Measurements from ENCODE around the gene COL23A1. TPM values are rescaled to one million over a fixed set of nuclear protein-coding genes. Genes with fewer than 3 reads are reported as not detected.

COL23A1 gene
- total RNA-seq, 1 donor from 2014 or later = 0.12 TPM

DNA sequence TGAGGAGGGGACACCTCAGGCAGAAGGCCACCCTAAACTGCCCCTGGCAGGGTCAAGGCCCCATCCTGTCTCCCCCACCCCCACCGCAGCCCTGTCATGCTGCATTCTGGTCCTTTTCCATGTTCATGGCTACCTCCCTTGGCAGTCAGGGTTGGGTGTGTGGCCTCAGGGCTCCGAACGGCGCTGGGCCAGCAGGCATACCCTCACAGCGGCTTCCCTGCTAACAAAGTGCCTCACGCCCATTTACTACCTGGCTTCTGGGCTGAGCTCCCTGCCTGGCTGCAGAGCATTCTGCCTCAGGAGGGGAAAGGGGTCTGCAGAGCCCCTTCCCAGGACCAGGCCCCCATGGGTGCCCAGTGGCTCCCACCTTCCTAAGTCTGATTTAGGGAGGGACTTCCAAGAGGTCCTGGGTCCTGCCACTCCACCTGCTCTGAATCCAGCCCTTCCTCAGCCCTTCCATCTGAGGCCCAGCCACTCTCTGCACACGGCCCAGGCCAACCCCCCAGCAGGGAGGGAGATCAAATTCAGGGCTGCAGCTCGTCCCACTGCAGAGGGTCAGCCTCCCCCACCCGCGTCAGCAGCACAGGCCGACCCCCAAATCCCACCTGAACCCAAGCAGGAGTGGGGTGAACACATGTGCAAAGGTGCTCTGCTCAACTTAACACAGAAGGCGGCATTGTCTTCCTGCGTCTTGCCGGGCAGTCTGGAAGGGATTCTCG, 241.7 kb downstream of the COL23A1 start:
- no peaks in the 10 kb centered on the region for H3K4me1 Mint-ChIP-seq (ENCODE audit: low read depth)
- H3K9me3 Mint-ChIP-seq (ENCODE audit: low read depth) = no peaks in the 10 kb centered on the region

DNA sequence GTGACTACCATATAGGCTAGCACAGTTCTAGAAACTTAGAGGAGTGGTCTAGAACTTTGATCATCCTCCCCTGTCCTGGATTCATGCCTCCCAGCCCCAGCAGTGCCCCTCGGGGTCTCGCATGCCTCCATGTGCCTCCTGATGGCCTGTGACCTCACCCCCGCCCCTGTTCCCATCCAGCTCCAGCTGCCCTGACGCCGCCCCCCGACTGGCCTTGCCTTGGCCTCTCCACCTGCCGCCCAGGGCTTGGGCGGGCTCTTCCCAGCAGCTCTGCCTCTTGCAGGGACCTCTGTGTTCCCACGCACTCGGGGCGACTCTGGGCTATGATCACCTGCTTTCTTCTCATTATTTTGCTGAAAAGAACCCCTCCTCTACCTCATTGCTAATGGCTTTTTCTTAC, 242.2 kb downstream of the COL23A1 start:
- TF ChIP-seq, protein P1, sequence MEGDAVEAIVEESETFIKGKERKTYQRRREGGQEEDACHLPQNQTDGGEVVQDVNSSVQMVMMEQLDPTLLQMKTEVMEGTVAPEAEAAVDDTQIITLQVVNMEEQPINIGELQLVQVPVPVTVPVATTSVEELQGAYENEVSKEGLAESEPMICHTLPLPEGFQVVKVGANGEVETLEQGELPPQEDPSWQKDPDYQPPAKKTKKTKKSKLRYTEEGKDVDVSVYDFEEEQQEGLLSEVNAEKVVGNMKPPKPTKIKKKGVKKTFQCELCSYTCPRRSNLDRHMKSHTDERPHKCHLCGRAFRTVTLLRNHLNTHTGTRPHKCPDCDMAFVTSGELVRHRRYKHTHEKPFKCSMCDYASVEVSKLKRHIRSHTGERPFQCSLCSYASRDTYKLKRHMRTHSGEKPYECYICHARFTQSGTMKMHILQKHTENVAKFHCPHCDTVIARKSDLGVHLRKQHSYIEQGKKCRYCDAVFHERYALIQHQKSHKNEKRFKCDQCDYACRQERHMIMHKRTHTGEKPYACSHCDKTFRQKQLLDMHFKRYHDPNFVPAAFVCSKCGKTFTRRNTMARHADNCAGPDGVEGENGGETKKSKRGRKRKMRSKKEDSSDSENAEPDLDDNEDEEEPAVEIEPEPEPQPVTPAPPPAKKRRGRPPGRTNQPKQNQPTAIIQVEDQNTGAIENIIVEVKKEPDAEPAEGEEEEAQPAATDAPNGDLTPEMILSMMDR (IDR thresholded peaks at IDR 0.05) = no peak
- DNase-seq (ENCODE audit: low spot score) = peak; percentile 80
- no peak overlapping the region for H3K4me3 Mint-ChIP-seq (ENCODE audit: unreplicated experiment)
- no peaks in the 10 kb centered on the region for H3K9me3 Mint-ChIP-seq (ENCODE audit: low read depth)
- no peaks in the 10 kb centered on the region for H3K4me1 Mint-ChIP-seq (ENCODE audit: low read depth)
- H3K27me3 Mint-ChIP-seq (ENCODE audit: low read depth) = peaks cover 33% of the 10 kb centered on the region
- H3K36me3 Mint-ChIP-seq (ENCODE audit: low read depth) = no peaks in the 10 kb centered on the region
- no peak overlapping the region for H3K27ac Mint-ChIP-seq (ENCODE audit: unreplicated experiment)

More for the DNA sequence above, 241.7 kb downstream of the COL23A1 start:
- Mint-ChIP-seq H3K27me3 (ENCODE audit: low read depth) (peaks cover 35% of the 10 kb centered on the region), H3K36me3 (ENCODE audit: low read depth) (no peaks in the 10 kb centered on the region), H3K27ac (ENCODE audit: unreplicated experiment) (no peak overlapping the region), H3K4me3 (ENCODE audit: unreplicated experiment) (no peak overlapping the region)
- DNase-seq (ENCODE audit: low spot score) = peak; percentile 65
- TF ChIP-seq, protein P1 (IDR thresholded peaks at IDR 0.05) = no peak

DNA sequence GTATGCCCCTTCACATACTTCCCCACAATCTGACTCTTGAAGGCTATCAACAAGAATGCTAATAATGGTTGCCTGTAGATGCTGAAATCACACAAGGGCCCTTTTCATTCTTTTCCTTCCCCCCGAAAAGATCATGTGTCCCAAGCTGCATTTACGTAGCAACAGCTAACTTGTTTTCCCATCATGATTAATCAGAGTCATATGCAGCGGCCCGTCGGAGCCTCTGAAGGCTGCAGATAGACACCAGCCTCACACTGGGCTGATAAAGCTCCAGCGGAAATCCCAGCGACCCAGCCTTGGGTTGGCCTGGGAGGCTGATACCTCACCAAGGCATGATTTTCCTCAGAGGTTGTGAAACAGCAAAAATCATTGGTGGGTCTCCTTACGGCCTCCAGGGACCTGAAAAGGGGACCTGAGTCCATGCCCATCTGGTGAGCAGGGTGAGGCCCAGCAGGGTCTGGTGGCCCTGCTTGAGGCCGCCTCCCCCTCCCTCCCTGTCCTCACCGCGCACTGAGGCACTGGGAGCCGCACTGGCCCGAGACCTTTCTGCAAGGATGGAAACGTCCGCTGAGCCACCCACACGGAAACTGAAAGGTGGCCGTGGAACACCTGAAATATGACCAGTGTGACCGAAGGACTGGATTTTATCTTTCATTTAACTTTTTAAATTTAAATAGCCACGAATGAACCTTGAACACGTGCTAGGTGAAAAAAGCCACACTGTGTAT, 243.4 kb downstream of the COL23A1 start:
- Mint-ChIP-seq H3K9me3 (ENCODE audit: low read depth) (no peaks in the 10 kb centered on the region), H3K27me3 (ENCODE audit: low read depth) (peaks cover 28% of the 10 kb centered on the region), H3K36me3 (ENCODE audit: low read depth) (no peaks in the 10 kb centered on the region), H3K4me3 (ENCODE audit: unreplicated experiment) (no peak overlapping the region), H3K4me1 (ENCODE audit: low read depth) (no peaks in the 10 kb centered on the region), H3K27ac (ENCODE audit: unreplicated experiment) (no peak overlapping the region)
- peak; percentile 65 for DNase-seq (ENCODE audit: low spot score)
- TF ChIP-seq, protein P1 (IDR thresholded peaks at IDR 0.05) = no peak

DNA sequence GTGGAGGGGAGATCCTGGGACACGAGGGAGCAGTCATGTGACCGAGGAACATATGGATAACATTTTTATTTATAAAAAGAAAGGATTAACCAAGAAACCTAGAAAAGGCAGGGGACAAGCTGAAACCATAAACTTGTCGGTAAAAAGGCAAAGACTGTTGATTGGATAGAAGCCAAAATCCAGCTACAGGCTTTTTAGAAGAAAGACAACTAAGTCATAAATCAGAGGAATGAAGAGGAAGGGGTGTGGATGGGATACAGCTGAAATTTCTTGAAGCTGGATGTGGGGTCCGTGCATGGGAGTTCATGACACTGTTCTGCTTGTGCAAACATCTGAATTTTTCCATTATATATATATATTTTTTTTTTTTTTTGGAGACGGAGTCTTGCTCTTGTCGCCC, 246.9 kb downstream of the COL23A1 start:
- TF ChIP-seq, protein P1 (IDR thresholded peaks at IDR 0.05) = no peak
- no peaks in the 10 kb centered on the region for H3K9me3 Mint-ChIP-seq (ENCODE audit: low read depth)
- H3K36me3 Mint-ChIP-seq (ENCODE audit: low read depth) = no peaks in the 10 kb centered on the region
- peaks cover 17% of the 10 kb centered on the region for H3K27me3 Mint-ChIP-seq (ENCODE audit: low read depth)
- H3K4me1 Mint-ChIP-seq (ENCODE audit: low read depth) = no peaks in the 10 kb centered on the region
- DNase-seq (ENCODE audit: low spot score) = peak; percentile 20
- H3K4me3 Mint-ChIP-seq (ENCODE audit: unreplicated experiment) = no peak overlapping the region
- no peak overlapping the region for H3K27ac Mint-ChIP-seq (ENCODE audit: unreplicated experiment)

DNA sequence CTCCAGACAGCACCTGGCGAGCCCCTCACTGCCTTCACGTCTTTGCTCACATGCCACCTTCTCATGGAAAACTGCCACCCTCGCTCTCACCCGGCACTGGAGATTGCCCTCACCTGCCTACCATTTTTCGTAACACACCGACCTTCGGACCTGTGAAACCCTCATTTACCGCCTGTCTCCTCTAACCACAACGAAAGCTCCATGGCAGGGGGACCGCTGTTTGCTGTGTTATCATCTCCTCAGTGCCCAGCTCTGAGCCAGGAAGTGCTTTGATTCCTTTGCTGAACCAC, 248.4 kb downstream of the COL23A1 start:
- Mint-ChIP-seq H3K27me3 (ENCODE audit: low read depth) (peaks cover 17% of the 10 kb centered on the region), H3K9me3 (ENCODE audit: low read depth) (no peaks in the 10 kb centered on the region), H3K4me3 (ENCODE audit: unreplicated experiment) (no peak overlapping the region), H3K4me1 (ENCODE audit: low read depth) (no peaks in the 10 kb centered on the region), H3K27ac (ENCODE audit: unreplicated experiment) (no peak overlapping the region), H3K36me3 (ENCODE audit: low read depth) (no peaks in the 10 kb centered on the region)
- peak; percentile 72 for DNase-seq (ENCODE audit: low spot score)
- TF ChIP-seq, protein P1 (IDR thresholded peaks at IDR 0.05) = no peak

Measured in chondrocyte (in vitro differentiated cells).